HG03039 (cell line): ENCODE results near the gene PRKCA.

Experiments
- ATAC-seq: cut with Tn5 transposase; IDR thresholded peaks from one replicate; pipeline ENCODE4 v1.9.1; 2021; ENCODE audit warnings: mild to moderate bottlenecking, moderate library complexity; ENCODE audit not compliant: unreplicated experiment

Gene PRKCA

DNA sequence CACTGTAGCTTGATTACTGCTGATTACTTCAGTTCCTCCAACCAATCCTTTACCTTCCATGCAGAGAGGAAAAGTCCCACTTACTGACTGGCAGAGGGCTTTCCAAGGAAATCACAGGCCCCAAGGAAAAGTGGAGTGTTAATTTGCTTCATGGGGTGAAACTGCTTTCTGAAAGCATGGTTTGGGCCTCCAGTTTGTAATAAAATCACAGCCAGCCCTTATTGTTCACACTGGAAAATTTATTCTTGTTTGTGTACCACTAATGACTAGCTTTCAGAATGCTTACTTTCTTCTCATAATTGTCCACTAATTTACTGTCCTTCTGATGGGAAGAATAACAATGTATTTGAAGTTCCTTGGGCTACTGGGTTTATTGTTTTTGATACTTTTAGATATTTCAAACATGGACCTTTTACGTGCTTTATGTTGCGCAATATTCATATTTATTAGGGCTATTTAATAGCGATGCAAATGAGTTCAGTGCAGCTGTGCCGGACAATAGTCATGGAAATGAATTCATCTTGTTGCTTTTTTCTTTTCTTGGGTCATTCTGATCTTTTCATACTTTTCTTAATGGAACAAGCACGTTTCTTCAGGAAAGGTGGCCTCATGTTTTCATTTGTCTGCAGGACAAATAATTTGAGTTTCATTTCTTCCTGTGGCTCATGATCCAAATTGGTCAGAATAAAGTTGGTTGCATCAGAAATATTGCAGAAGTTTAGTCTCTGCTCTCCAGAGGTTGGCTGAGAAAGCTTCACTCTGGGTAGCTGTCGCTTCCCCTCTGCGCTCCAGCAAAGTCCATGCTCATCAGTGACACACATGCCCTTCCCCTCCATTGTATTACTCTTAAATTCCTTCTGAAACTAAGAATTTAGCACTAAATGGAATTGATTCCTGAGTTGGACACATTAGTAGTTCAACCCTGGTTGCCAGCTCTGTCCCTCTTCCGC lies 128.7 kb downstream of the PRKCA start:
- no peak for ATAC-seq

DNA sequence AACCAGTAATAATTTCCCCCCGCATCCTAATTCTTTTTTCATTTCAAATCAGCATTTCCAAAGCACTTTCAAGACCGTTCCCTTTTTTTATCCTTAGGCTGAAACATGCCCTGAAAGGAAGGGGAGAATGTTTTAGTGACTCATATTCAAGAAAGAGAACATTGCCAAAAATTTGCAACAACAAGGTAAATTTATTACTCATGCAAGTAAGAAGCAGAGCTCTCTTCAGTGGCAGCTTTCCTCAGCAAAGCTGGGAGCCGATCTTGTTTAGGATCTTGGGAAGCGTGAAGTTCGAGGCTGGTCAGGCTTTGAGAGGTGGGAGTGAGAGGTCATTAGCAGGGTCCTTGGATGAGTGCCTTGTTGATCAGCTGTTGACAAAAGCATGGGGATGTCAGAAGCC lies 129.5 kb downstream of the PRKCA start:
- ATAC-seq, result no peak

- no peak for ATAC-seq
Measured at GRCh38 chr17:66432411-66432957, 130.1 kb downstream of the PRKCA start.

- ATAC-seq, result no peak
Measured at GRCh38 chr17:66432996-66433551, 130.7 kb downstream of the PRKCA start.

DNA sequence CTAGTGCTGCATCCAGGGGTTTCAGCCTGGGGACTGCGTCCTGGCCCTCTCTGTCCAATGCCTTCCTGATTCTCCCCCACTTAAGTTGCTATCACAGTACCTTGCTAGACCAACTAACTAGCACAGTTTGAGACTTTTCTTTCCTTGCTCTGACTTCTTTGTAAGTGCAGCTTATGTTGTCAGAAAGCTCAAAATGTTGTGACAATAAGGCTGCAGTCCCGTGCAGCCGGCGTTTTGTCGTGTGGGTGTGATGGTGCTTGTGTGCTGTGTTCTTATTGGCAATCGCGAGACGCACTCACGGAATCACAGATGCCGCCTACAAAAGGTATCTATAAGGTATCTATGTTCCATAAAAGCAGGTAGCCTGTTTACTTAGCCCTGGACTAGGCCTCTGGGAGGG lies 132.8 kb downstream of the PRKCA start:
- ATAC-seq, result no peak

DNA sequence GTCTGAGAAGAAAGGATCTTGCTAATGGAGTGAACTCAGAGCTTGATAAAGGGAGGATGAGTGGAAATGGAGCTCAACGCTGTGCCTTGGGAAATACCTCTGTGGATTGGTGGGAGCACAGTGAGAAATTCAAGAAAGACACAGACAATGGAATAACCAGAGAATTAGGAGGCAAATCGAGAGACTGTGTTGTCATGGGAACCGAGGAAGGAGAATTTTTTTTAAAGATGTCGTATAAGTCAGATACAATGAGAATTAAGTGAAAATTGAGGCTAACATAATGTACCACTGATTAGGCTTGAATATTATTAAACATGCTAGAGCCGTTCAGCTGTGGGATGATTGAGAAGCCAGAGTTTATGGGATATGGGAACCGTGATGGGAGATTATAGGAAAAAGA lies 134.2 kb downstream of the PRKCA start:
- ATAC-seq, result no peak

DNA sequence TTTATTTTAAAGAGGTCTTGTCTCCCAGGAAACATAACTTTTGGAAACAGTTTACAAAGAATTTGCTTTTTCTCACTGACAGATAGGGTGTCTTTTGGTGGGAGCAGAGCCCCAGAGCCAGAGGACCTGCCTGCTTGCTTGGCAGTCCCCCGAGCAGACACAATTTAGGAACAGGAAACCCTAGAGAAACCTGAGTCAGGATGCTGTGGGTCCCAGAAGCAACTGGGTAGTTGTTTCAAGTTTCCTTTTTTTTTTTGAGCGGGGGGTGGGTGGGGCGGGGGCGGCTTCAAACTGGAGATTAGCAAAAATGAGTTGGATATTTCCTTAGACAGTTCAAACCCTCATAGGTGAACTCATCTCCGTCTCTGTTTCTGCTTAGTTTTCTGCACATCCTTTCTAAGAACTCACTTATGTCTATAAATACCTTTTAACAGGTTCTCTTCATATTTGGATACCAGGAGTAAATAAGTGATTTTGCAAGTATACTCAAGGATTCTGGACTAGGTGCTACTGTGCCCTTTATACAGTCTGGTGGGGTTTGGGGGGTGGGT lies 135.1 kb downstream of the PRKCA start:
- ATAC-seq, result no peak

- no peak for ATAC-seq
Measured at GRCh38 chr17:66438101-66438500, 135.7 kb downstream of the PRKCA start.

- peak; percentile 87 for ATAC-seq
Measured at GRCh38 chr17:66441101-66441661, 138.8 kb downstream of the PRKCA start.

DNA sequence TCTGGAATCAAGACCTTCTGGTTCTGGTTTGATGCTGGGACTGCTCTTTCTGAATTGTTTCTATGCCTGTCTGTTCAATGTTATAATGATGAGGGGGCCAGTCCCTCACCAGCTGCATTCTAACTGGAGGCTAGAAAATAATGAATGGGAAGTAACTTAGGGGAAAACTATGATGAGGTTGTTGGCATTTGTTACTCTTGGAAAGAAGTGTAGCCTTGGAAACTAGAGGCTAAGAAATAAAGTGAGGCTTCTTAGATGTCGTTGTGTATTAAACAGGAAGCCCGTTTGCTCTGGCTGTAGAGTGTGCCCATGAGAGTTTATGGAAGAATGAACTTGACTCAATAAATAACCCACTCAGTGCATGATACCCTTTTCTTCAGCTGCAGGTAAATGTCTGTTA lies 140.8 kb downstream of the PRKCA start:
- no peak for ATAC-seq

- ATAC-seq, result no peak
Measured at GRCh38 chr17:66443606-66444005, 141.2 kb downstream of the PRKCA start.

GRCh38 chr17:66444031-66444430 lies 141.6 kb downstream of the PRKCA start:
- ATAC-seq, result no peak

GRCh38 chr17:66445229-66445628 lies 142.8 kb downstream of the PRKCA start:
- no peak for ATAC-seq

DNA sequence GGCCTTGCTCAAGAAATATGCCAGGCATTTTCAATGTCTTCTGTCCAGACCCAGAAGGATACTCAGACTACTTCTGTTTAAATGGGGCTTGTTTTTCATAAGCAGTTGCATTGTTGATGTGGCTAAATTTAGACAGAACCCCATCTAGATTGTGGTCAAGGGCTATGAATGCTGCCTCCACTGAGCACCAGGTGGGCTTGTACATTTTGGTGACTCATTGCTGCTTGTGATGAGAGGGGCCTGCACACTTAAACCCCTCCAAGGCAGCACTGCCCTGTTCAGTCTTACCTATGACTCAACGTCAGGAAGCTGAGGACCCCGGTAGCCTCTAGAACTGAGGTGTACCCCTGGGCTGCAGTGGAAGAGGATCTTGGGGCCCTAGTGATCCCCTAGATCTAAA lies 144.0 kb downstream of the PRKCA start:
- ATAC-seq, result no peak

- no peak for ATAC-seq
Measured at GRCh38 chr17:66447159-66447558, 144.7 kb downstream of the PRKCA start.

- no peak for ATAC-seq
Measured at GRCh38 chr17:66448026-66448639, 145.7 kb downstream of the PRKCA start.

GRCh38 chr17:66449418-66449977 lies 147.1 kb downstream of the PRKCA start:
- ATAC-seq, result no peak

DNA sequence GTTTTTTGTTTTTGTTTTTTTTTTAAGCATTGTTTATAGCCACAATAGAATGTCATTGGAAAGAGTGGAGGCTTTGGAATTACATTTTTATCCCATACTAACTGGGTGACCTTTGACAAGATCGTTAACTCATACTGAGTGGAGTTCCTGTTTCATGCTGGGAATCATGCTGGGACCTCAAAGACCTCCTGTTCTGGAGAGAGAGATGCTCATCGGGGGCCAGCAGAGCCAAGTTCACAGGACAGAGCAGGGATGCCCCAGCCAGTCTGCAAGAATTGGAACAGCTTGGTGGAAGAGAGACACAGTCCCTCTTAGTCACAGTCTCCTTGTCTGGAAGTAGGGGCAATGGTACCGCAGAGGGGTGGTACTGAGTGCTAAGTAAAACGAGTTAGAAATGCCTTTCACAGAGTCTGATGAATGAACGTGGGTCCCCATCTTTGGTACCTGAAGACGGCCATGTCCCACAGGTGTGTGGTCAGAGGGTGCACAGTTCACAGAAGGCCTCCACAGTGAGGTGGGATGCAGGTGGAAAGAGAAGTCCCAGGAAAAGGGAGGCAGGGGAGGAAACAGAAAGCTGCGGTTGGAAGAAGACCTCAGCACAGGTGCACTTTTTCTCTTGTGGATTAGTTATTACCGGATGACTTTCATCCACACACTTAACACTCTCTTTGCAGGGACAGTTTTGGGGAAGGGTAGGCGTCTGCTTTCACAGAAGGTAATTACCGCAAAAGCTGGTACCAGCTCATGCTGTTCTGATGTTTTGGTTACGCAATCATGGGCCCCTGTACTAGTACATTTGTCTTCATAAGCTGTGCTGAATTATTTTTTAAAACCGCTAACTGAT lies 147.8 kb downstream of the PRKCA start:
- no peak for ATAC-seq

- no peak for ATAC-seq
Measured at GRCh38 chr17:66450852-66451158, 148.4 kb downstream of the PRKCA start.
